Kidney epithelial cell (primary cell): ENCODE measurements around the gene PTX4. TPM values are rescaled to one million over a fixed set of nuclear protein-coding genes. Genes with fewer than 3 reads are reported as not detected.

Experiments used
- DNase-seq: peaks from one replicate; pipeline ENCODE4 v3.0.0-alpha.2; 2010; ENCODE audit warnings: low read depth
- H3K27me3 ChIP-seq: 2 replicates; pipeline ENCODE4 v1.6.0; 2011; ENCODE audit warnings: low read length; ENCODE audit not compliant: control insufficient read depth, insufficient read depth
- H3K36me3 ChIP-seq: 2 replicates; pipeline ENCODE4 v1.5.1; 2011; ENCODE audit warnings: low read length; ENCODE audit not compliant: control insufficient read depth, insufficient read depth
- H3K4me3 ChIP-seq: 2 replicates; pipeline ENCODE4 v1.5.1; 2011; ENCODE audit warnings: low read depth, mild to moderate bottlenecking, control low read depth, low read length
- CTCF ChIP-seq: IDR thresholded peaks from 2 replicates; pipeline ENCODE4 v1.5.1; 2011; ENCODE audit warnings: mild to moderate bottlenecking, moderate library complexity, low read length, control low read depth, inconsistent platforms; ENCODE audit not compliant: insufficient read depth, poor library complexity, severe bottlenecking
- total RNA-seq: library from RNA; depleted of rRNA; stranded (reverse); fragments of >200 nt; gene quantifications from 2 replicates; pipeline ENCODE4 v1.2.3, GENCODE V29; 2015

The PTX4 gene
- total RNA-seq: not detected in 2 replicates

- H3K4me3 ChIP-seq: no peak within 1 kb of the TSS
- TF ChIP-seq CTCF: no peak
- H3K27me3 ChIP-seq: no peaks in the 10 kb centered on the region
- no peaks in the 10 kb centered on the region for H3K36me3 ChIP-seq
- DNase-seq: no peak
Observed at GRCh38 chr16:1488619-1489018, at the start of gene PTX4. Gene PTX4 (minus strand): TSS chr16:1488944. CDS start chr16:1488909, 35 bp downstream.

- H3K36me3 ChIP-seq: no peaks in the 10 kb centered on the region
- no peaks in the 10 kb centered on the region for H3K27me3 ChIP-seq
- no peak for TF ChIP-seq CTCF
- DNase-seq: no peak
- H3K4me3 ChIP-seq: no peak overlapping the region
Observed at GRCh38 chr16:1537763-1538289, 49.1 kb upstream of the PTX4 start.

GRCh38 chr16:1537138-1537577 lies 48.4 kb upstream of the PTX4 start:
- DNase-seq: no peak
- TF ChIP-seq CTCF: no peak
- no peaks in the 10 kb centered on the region for H3K36me3 ChIP-seq
- H3K4me3 ChIP-seq: no peak overlapping the region
- no peaks in the 10 kb centered on the region for H3K27me3 ChIP-seq

- H3K36me3 ChIP-seq: no peaks in the 10 kb centered on the region
- no peak for DNase-seq
- no peaks in the 10 kb centered on the region for H3K27me3 ChIP-seq
- TF ChIP-seq CTCF: no peak
- no peak overlapping the region for H3K4me3 ChIP-seq
Observed at GRCh38 chr16:1536601-1537000, 47.9 kb upstream of the PTX4 start.

- DNase-seq: no peak
- no peak overlapping the region for H3K4me3 ChIP-seq
- no peak for TF ChIP-seq CTCF
- peaks cover 2% of the 10 kb centered on the region for H3K27me3 ChIP-seq
- H3K36me3 ChIP-seq: no peaks in the 10 kb centered on the region
Observed at GRCh38 chr16:1535391-1536291, 46.9 kb upstream of the PTX4 start.
